Neuron (in vitro differentiated cells): ENCODE data around the gene TPH1.

ENCODE experiments used
- H2AFZ ChIP-seq: one replicate; pipeline ENCODE4 v1.6.1; 2013; ENCODE audit warnings: low read depth, mild to moderate bottlenecking, inconsistent platforms, low read length, moderate library complexity
- H3K27me3 ChIP-seq: one replicate; pipeline ENCODE4 v1.6.1; 2013; ENCODE audit warnings: low read length; ENCODE audit not compliant: insufficient read depth
- H3K36me3 ChIP-seq: one replicate; pipeline ENCODE4 v1.6.1; 2013; ENCODE audit warnings: low read length; ENCODE audit not compliant: insufficient read depth
- H3K4me1 ChIP-seq: one replicate; pipeline ENCODE4 v1.6.1; 2013; ENCODE audit warnings: low read length; ENCODE audit not compliant: insufficient read depth
- H3K4me3 ChIP-seq: 2 replicates; pipeline ENCODE4 v1.5.1; 2013; ENCODE audit warnings: mild to moderate bottlenecking, low read length, moderate library complexity
- H3K9me3 ChIP-seq: one replicate; pipeline ENCODE4 v1.6.1; 2013; ENCODE audit warnings: low read length

Gene TPH1

GRCh38 chr11:18046116-18046777, at the start of gene TPH1:
Gene TPH1, minus strand, starts transcription at chr11:18046269. Its CDS starts 5,507 bp downstream, at chr11:18040762.
- no peak within 1 kb of the TSS for H3K4me3 ChIP-seq
- H3K36me3 ChIP-seq: no peaks in the 10 kb centered on the region
- no peaks in the 10 kb centered on the region for H3K9me3 ChIP-seq
- no peaks in the 10 kb centered on the region for H3K27me3 ChIP-seq
- no peak within 1 kb of the TSS for H2AFZ ChIP-seq
- no peaks in the 10 kb centered on the region for H3K4me1 ChIP-seq

- no peaks in the 10 kb centered on the region for H3K4me1 ChIP-seq
- no peak overlapping the region for H3K4me3 ChIP-seq
- H3K9me3 ChIP-seq: no peaks in the 10 kb centered on the region
- no peak overlapping the region for H2AFZ ChIP-seq
- H3K27me3 ChIP-seq: no peaks in the 10 kb centered on the region
- peaks cover 76% of the 10 kb centered on the region for H3K36me3 ChIP-seq
Measured at GRCh38 chr11:18093959-18094358, 47.9 kb upstream of the TPH1 start.

GRCh38 chr11:18091731-18092130, 45.7 kb upstream of the TPH1 start:
- Histone ChIP-seq H3K9me3 (no peaks in the 10 kb centered on the region), H2AFZ (no peak overlapping the region), H3K36me3 (peaks cover 88% of the 10 kb centered on the region), H3K27me3 (no peaks in the 10 kb centered on the region), H3K4me1 (no peaks in the 10 kb centered on the region), H3K4me3 (no peak overlapping the region)

GRCh38 chr11:18088966-18089365, 42.9 kb upstream of the TPH1 start:
- Histone ChIP-seq H3K9me3 (no peaks in the 10 kb centered on the region), H3K4me1 (no peaks in the 10 kb centered on the region), H3K4me3 (no peak overlapping the region), H2AFZ (no peak overlapping the region), H3K27me3 (no peaks in the 10 kb centered on the region), H3K36me3 (peaks cover 86% of the 10 kb centered on the region)

- Histone ChIP-seq H3K9me3 (no peaks in the 10 kb centered on the region), H3K4me1 (no peaks in the 10 kb centered on the region), H3K27me3 (no peaks in the 10 kb centered on the region), H3K36me3 (peaks cover 85% of the 10 kb centered on the region), H3K4me3 (no peak overlapping the region), H2AFZ (no peak overlapping the region)
Measured at GRCh38 chr11:18088366-18088765, 42.3 kb upstream of the TPH1 start.

- Histone ChIP-seq H3K4me3 (no peak overlapping the region), H3K4me1 (no peaks in the 10 kb centered on the region), H2AFZ (no peak overlapping the region), H3K9me3 (no peaks in the 10 kb centered on the region), H3K36me3 (peaks cover 58% of the 10 kb centered on the region), H3K27me3 (no peaks in the 10 kb centered on the region)
Measured at GRCh38 chr11:18081551-18081950, 35.5 kb upstream of the TPH1 start.

- no peaks in the 10 kb centered on the region for H3K27me3 ChIP-seq
- no peak overlapping the region for H3K4me3 ChIP-seq
- H3K36me3 ChIP-seq: peaks cover 51% of the 10 kb centered on the region
- H2AFZ ChIP-seq: no peak overlapping the region
- no peaks in the 10 kb centered on the region for H3K9me3 ChIP-seq
- H3K4me1 ChIP-seq: no peaks in the 10 kb centered on the region
Measured at GRCh38 chr11:18080451-18080850, 34.4 kb upstream of the TPH1 start.

GRCh38 chr11:18078909-18079308, 32.8 kb upstream of the TPH1 start:
- Histone ChIP-seq H2AFZ (no peak overlapping the region), H3K9me3 (no peaks in the 10 kb centered on the region), H3K27me3 (no peaks in the 10 kb centered on the region), H3K4me1 (no peaks in the 10 kb centered on the region), H3K4me3 (no peak overlapping the region), H3K36me3 (peaks cover 42% of the 10 kb centered on the region)

GRCh38 chr11:18075444-18075843, 29.4 kb upstream of the TPH1 start:
- peaks cover 15% of the 10 kb centered on the region for H3K36me3 ChIP-seq
- H2AFZ ChIP-seq: no peak overlapping the region
- H3K9me3 ChIP-seq: no peaks in the 10 kb centered on the region
- no peak overlapping the region for H3K4me3 ChIP-seq
- no peaks in the 10 kb centered on the region for H3K27me3 ChIP-seq
- H3K4me1 ChIP-seq: no peaks in the 10 kb centered on the region

- no peaks in the 10 kb centered on the region for H3K4me1 ChIP-seq
- no peaks in the 10 kb centered on the region for H3K27me3 ChIP-seq
- no peak overlapping the region for H3K4me3 ChIP-seq
- H3K36me3 ChIP-seq: peaks cover 4% of the 10 kb centered on the region
- H3K9me3 ChIP-seq: no peaks in the 10 kb centered on the region
- no peak overlapping the region for H2AFZ ChIP-seq
Measured at GRCh38 chr11:18071098-18071705, 25.1 kb upstream of the TPH1 start.

GRCh38 chr11:18067372-18067771, 21.3 kb upstream of the TPH1 start:
- Histone ChIP-seq H3K4me1 (peaks cover 7% of the 10 kb centered on the region), H3K9me3 (no peaks in the 10 kb centered on the region), H3K4me3 (no peak overlapping the region), H2AFZ (no peak overlapping the region), H3K36me3 (peaks cover 8% of the 10 kb centered on the region), H3K27me3 (no peaks in the 10 kb centered on the region)

- Histone ChIP-seq H3K36me3 (peaks cover 8% of the 10 kb centered on the region), H3K4me1 (peaks cover 7% of the 10 kb centered on the region), H3K4me3 (no peak overlapping the region), H3K27me3 (no peaks in the 10 kb centered on the region), H2AFZ (no peak overlapping the region), H3K9me3 (no peaks in the 10 kb centered on the region)
Measured at GRCh38 chr11:18066626-18067025, 20.6 kb upstream of the TPH1 start.

GRCh38 chr11:18065572-18065971, 19.5 kb upstream of the TPH1 start:
- no peaks in the 10 kb centered on the region for H3K27me3 ChIP-seq
- H3K9me3 ChIP-seq: no peaks in the 10 kb centered on the region
- H3K4me1 ChIP-seq: peaks cover 7% of the 10 kb centered on the region
- H3K4me3 ChIP-seq: no peak overlapping the region
- peaks cover 6% of the 10 kb centered on the region for H3K36me3 ChIP-seq
- H2AFZ ChIP-seq: no peak overlapping the region
